ENCODE measurements around the gene CCDC197.

Gene CCDC197

GRCh38 chr14:93980456-93981201 lies 16.5 kb upstream of the CCDC197 start:
- DNase-seq: no peak

- no peak for DNase-seq
These were observed 15.5 kb upstream of the CCDC197 start for GRCh38 chr14:93981316-93982229.

GRCh38 chr14:93982230-93983007 lies 14.7 kb upstream of the CCDC197 start:
- no peak for DNase-seq

GRCh38 chr14:93984070-93984469 lies 13.0 kb upstream of the CCDC197 start:
- DNase-seq: no peak

GRCh38 chr14:93984987-93985410 lies 12.1 kb upstream of the CCDC197 start:
- DNase-seq: no peak

GRCh38 chr14:93986955-93987354 lies 10.1 kb upstream of the CCDC197 start:
- DNase-seq: no peak

- no peak for DNase-seq
These were observed 9.7 kb upstream of the CCDC197 start for GRCh38 chr14:93987376-93987775.

GRCh38 chr14:93987815-93988476 lies 9.2 kb upstream of the CCDC197 start:
- no peak for DNase-seq

GRCh38 chr14:93989939-93990338 lies 7.2 kb upstream of the CCDC197 start:
- no peak for DNase-seq

- no peak for DNase-seq
These were observed 5.9 kb upstream of the CCDC197 start for GRCh38 chr14:93991212-93991611.

GRCh38 chr14:93991649-93992048 lies 5.5 kb upstream of the CCDC197 start:
- no peak for DNase-seq

GRCh38 chr14:93993382-93993781 lies 3.7 kb upstream of the CCDC197 start:
- no peak for DNase-seq

- no peak for DNase-seq
These were observed 2.0 kb upstream of the CCDC197 start for GRCh38 chr14:93994919-93995682.

- DNase-seq: no peak
These were observed 888 bp upstream of the CCDC197 start for GRCh38 chr14:93996130-93996695.

GRCh38 chr14:93997916-93998870 lies 1.1 kb downstream of the CCDC197 start:
- DNase-seq: no peak

GRCh38 chr14:93998871-93999403 lies 1.8 kb downstream of the CCDC197 start:
- DNase-seq: no peak

GRCh38 chr14:93999573-93999972 lies 2.5 kb downstream of the CCDC197 start:
- no peak for DNase-seq

- DNase-seq: no peak
These were observed 3.2 kb downstream of the CCDC197 start for GRCh38 chr14:94000267-94000666.

- no peak for DNase-seq
These were observed 3.9 kb downstream of the CCDC197 start for GRCh38 chr14:94001016-94001415.
